ENCODE results near the gene TFF3.

Gene TFF3

DNA sequence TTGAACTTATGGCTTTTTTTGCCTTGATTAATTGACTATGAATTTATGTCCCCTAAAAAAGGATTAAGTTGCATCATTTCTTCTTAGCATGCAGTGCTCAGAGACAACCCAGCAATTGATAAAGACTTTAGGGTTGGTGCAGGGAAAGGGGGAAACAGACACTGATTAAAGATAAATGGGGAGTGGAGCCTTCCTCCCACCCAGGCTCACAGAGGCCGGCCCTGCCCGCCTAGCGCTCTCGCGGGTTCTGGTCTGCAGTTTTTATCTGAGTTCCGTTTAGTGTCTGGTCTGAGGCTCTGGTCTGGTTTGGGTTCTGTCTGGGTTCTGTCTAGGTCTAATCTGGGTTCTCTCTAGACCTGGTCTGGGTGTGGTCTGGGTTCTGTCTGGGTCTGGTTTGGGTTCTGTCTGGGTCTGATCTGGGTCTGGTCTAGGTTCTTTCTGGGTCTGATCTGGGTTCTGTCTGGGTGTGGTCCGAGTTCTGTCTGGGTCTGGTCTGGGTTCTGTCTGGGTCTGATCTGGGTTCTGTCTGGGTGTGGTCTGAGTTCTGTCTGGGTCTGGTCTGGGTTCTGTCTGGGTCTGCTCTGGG is 48.1 kb downstream of the TFF3 start:
- DNase-seq (ENCODE audit: low read depth), result no peak

DNA sequence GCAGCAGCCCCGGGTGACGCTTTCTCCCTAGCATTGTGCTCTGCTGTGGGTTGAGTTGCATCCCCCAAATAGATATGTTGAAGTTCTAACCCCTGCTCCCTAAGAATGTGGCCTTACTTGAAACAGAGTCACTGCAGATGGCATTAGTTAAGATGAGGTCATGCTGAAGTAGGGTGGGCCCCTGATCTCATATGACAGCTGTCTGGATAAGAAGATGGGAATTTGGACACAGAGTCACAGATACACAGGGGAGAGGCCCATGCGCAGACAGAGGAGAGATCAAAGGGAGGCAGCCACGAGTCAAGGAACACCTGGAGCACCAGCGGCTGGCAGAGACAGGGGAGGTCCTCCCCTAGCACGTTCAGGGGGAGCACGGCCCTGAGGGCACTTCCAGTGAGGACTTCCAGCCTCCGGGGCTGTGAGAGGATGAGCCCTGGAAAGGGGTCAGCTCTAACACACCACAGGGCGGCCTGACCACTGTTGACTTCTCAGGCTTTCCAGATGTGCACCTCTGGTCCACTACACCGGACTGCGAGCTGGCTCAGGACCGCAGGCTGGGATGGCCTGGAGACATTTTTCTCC is 49.9 kb downstream of the TFF3 start:
- no peak for DNase-seq (ENCODE audit: low read depth)

DNA sequence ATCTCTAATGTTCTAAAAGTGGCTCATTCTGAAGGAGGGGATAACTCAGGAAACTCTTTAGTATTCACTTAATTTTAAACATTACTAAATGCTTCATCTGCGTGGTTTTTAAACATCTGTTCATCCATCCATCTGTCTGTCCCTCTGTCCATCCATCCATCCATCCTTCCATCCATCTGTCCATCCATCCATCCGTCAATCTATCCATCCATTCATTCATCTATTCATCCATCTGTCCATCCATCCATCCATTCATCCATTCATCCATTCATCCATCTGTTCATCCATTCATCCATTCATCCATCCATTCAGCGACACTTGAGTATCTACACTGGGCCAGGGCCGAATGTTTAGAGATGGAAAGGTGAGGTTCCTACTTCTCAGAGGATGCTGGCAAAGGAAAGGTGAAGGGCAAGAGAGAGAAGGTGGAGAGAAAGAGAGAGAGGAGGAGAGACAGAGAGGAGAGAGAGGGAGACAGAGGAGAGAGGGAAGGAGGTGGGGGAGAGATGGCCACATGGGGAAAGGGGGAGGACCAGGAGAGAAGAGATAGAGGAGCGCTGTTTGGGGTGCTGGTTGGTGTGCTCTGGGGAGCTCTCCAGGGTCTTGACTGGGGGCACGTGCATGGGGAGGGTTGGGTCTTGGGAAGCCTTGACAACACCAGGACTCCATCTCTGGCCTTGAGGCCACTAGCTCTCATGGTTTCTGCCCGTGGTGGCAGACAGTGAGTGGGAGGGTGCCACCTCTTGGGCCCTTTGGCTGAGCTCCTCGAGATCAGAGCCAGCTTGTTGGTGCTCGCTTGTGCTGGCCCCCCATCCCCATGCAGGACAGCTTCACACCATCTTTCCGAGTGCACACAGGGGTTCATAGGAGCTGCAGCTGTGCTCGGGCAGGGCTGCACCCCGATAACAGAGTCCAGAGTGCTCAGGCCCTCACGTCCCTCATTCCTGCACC is 50.7 kb downstream of the TFF3 start:
- no peak for DNase-seq (ENCODE audit: low read depth)

DNA sequence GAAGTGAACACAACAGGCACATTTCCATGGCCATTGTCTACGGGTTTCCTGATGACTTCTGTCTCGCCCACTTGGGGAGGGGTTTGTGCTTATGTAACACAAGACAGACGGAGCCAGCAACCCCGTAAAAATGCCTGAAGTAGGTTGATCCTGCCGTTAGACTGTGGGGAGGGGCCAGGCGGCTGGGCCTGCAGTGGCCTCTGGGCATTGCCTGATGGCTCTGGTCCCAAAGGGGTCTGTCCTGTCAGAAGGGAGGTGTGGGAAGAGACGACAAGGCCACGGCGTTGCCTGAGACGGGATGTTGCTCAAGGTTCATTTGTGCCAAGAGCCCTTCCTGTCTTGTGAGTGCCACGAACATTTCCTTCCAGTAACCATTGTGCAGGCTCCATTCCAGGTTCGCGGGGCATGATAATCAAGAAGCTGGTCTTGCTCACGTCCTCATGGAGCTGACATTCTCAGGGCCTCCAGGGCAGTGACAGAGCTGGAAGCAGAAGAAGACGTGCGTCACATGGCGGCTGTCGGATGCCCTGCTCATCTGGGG is 51.5 kb downstream of the TFF3 start:
- DNase-seq (ENCODE audit: low read depth), result no peak

DNA sequence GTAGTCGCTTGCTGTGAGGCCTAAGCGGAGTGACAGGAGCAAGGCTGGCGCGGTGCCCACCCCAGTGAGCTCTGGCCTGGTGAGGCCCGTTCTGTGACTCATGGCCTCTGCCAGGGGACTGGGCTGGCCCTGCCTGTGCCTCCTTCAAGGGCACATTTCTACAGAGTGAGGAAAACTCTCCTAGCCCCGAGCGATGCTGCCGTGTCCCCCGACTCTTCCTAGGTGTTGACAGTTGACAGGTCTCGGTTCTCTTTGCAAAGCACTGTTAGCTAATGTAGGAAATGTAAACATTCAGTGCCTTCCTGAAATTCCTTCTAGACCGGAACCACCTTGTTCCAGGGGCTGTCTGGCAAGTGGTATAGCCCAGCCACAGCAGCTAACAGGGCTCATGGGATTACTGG is 52.4 kb downstream of the TFF3 start:
- DNase-seq (ENCODE audit: low read depth), result no peak

DNA sequence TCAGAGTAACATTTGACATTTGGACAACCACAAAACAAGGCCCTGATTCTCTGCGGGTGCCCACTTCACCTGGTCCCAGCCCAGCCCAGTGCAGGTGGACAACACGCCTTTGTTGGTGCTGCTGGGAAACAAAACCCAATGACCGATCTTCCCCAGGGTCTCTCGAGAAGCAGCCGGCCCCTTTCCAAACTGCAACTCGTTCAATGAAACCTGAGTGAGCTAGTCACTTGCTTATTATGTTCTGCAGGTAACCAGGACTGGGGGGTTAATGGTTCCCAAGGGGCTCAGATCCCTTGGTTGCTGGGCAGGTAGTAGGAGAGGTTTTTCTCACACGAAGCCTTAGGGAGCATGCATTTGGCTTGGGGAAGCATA is 53.4 kb downstream of the TFF3 start:
- DNase-seq (ENCODE audit: low read depth), result no peak
